ENCODE measurements around the gene TM9SF4.
"Not testable (repeated sequence)": the region's sequence is repeated elsewhere in the genome, so short reads cannot be mapped to it uniquely, and the experiment has no call there.

Gene TM9SF4

DNA sequence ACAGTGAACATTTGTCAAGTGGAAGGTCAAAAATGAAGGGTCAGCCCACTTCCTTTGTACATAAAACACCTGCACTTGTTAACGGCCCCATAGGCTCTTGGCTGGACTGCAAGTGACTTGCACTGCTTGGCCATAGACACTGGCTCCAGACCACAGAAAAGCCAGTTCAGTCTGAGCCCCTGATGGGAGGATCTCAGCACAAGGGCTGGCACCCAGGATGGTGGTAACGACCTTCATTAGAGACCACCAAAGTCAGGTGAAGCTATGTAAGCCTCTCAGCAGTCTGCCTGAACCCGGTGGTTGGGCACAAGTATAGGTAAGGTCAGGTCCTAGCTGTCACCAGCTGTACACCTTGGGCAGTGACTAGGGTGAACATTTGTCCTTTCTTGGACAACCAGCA is 81.9 kb downstream of the TM9SF4 start:
- DNase-seq: peak; percentile 37
- H3K27me3 Mint-ChIP-seq: no peaks in the 10 kb centered on the region
- H3K36me3 Mint-ChIP-seq (ENCODE audit: low read depth): peaks cover 66% of the 10 kb centered on the region
- no peak overlapping the region for H3K4me3 Mint-ChIP-seq
- peaks cover 71% of the 10 kb centered on the region for H3K4me1 Mint-ChIP-seq (ENCODE audit: low read depth)
- no peaks in the 10 kb centered on the region for H3K9me3 Mint-ChIP-seq
- H3K27ac Mint-ChIP-seq: peak overlapping the region; percentile 86

DNA sequence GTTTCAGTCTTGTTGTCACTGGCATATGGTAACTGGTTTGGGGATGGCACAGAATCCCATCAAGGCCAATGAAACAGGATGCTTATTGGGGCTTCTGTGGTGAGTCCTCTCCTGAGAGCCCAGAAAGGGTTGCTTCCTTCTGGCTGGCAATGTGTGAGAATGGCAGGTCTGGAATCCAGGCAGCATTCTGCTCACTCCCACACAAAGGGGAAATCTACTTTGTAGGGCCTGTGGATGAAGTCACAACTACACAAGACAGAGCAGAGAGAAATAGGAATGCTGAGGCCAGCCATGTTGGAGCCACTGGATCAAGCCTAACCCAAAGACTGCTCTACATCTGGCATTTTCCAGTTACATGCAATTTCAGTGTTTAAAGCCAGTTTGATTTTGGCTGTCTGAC is 82.4 kb downstream of the TM9SF4 start:
- no peaks in the 10 kb centered on the region for H3K9me3 Mint-ChIP-seq
- DNase-seq: peak; percentile 35
- H3K27me3 Mint-ChIP-seq: no peaks in the 10 kb centered on the region
- peaks cover 75% of the 10 kb centered on the region for H3K4me1 Mint-ChIP-seq (ENCODE audit: low read depth)
- H3K4me3 Mint-ChIP-seq: no peak overlapping the region
- H3K36me3 Mint-ChIP-seq (ENCODE audit: low read depth): peaks cover 71% of the 10 kb centered on the region
- H3K27ac Mint-ChIP-seq: peak overlapping the region; percentile 86

DNA sequence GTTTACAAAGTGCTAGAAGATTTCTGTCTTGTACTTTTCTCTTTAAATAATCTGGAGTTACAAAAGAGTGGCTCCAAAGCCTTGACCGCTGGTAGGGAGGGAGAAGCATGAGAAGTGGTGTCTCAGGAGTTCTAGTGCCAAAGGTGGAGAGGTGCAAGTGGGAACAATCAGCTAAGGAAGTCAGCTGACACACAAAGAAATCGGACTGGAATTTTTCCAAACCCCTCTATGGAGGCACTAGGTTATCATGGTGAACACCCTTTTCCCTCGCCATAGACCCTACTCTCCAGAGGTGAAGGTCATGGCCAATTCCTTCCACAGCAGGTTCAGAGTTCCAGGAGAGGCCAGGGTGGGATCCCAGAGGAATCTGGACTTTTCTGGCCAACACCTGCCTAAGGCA is 83.2 kb downstream of the TM9SF4 start:
- Mint-ChIP-seq H3K27ac (peak overlapping the region; percentile 86), H3K4me1 (ENCODE audit: low read depth) (peaks cover 83% of the 10 kb centered on the region), H3K4me3 (no peak overlapping the region), H3K9me3 (no peaks in the 10 kb centered on the region), H3K36me3 (ENCODE audit: low read depth) (peaks cover 79% of the 10 kb centered on the region), H3K27me3 (no peaks in the 10 kb centered on the region)
- peak; percentile 18 for DNase-seq

DNA sequence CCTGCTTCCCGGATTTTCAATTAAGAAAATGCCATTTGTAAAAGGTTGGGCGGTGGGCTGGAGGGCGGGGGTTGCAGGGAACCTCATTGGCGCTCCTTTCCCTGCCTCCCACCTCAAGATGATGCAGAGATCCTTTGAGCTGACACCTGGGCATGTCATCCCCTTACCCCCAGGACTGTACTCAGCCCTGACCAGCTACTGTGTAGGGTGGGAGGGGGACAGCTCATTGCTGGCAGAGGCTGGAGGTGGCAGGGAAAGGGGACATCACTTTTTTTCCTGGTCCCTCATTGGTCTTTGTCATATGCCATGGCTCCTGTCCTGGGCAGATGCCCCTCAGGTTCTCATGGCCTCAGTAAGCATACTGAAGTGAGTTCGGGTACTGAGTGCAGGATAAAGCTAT is 83.8 kb downstream of the TM9SF4 start:
- H3K4me3 Mint-ChIP-seq, H3K9me3 Mint-ChIP-seq, H3K27me3 Mint-ChIP-seq: not testable (repeated sequence)
- peaks cover 84% of the 10 kb centered on the region for H3K36me3 Mint-ChIP-seq (ENCODE audit: low read depth)
- peaks cover 86% of the 10 kb centered on the region for H3K4me1 Mint-ChIP-seq (ENCODE audit: low read depth)
- DNase-seq: peak; percentile 30
- H3K27ac Mint-ChIP-seq: peak overlapping the region; percentile 86

DNA sequence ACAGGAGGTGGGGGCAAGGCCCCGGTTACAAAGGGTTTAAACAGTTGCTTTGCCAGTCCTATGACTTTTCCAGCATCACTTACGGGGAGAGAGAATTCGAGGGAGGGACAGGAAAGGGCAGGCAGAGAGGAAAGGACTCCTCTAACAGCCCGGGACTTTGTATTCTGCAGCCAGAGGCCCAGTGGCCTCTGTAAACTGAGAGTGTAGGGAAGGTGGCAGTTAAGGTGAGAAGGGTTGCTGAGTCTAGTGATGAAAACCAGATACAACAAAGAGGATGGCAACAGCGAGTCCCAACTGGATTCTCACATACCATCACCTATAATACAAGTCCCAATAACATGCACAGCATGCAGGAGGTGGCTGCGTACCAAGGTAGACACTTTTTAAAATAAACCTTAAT is 84.5 kb downstream of the TM9SF4 start:
- Mint-ChIP-seq H3K4me1 (ENCODE audit: low read depth) (peaks cover 86% of the 10 kb centered on the region), H3K36me3 (ENCODE audit: low read depth) (peaks cover 88% of the 10 kb centered on the region), H3K27me3 (no peaks in the 10 kb centered on the region), H3K9me3 (no peaks in the 10 kb centered on the region), H3K4me3 (no peak overlapping the region), H3K27ac (peak overlapping the region; percentile 86)
- peak; percentile 16 for DNase-seq

DNA sequence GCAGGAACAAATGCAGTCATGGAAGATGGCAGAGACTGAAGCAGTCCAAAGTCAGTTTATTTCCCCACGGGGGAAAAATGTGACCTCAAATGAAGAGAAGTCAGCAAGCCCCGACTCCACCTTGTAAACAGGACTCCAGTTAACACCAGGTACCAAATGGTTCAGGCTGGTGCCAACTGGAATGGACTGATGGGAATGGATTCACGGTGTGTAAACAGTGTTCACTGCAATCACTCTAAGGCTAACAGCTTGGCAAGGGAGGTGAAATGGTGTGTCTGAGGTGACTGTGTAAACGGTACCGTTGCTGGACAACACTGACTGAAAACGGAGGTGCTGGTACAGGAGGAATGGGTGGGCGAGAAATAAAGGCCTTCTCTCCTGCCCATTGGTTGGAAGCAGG is 86.1 kb downstream of the TM9SF4 start:
- H3K4me3 Mint-ChIP-seq: no peak overlapping the region
- H3K27ac Mint-ChIP-seq: peak overlapping the region; percentile 82
- DNase-seq: no peak
- H3K4me1 Mint-ChIP-seq (ENCODE audit: low read depth): peaks cover 91% of the 10 kb centered on the region
- no peaks in the 10 kb centered on the region for H3K9me3 Mint-ChIP-seq
- H3K36me3 Mint-ChIP-seq (ENCODE audit: low read depth): peaks cover 99% of the 10 kb centered on the region
- H3K27me3 Mint-ChIP-seq: no peaks in the 10 kb centered on the region

DNA sequence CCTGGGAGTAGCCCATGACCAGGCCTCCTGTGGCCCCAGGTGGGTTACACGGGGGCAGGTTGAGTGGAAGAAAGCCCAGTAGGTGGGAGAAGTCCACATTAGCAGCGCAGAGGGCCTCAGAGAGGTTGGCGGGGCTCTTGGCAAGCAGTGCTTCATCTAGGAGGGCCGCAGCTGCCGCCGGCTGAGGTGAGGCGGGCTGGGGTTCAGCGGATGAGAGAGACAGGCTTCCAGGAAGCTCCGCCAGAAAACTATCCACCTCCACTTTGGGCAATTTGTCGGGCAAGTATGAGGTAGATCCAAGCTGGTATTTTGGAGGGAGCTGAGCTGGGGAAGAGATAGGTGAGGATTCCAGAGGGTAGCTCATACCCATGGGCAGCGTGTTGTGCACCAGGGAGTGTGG is 87.1 kb downstream of the TM9SF4 start:
- H3K4me1 Mint-ChIP-seq (ENCODE audit: low read depth): peaks cover 90% of the 10 kb centered on the region
- not testable (repeated sequence) for DNase-seq, H3K27me3 Mint-ChIP-seq, H3K9me3 Mint-ChIP-seq, H3K4me3 Mint-ChIP-seq
- peaks cover 99% of the 10 kb centered on the region for H3K36me3 Mint-ChIP-seq (ENCODE audit: low read depth)
- peak overlapping the region; percentile 82 for H3K27ac Mint-ChIP-seq

DNA sequence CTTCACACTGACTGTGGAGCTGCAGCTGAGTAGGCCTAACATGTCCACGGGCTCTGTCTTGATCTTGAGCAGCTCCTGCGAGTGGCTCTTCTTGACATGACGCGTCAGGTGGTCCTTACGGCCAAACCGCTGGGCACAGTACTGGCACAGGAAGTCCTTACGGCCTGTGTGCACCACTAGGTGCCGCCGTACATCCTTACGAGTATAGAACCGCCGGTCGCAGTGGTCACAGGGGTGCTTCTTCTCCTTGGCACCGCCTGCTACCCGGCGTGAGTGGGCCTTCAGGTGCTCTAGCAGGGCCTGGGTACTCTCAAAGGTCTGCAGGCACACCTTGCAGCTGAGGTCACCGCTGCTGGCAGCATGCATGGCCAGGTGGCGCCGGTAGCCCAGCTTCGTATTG is 87.6 kb downstream of the TM9SF4 start:
- Mint-ChIP-seq H3K36me3 (ENCODE audit: low read depth) (peaks cover 99% of the 10 kb centered on the region), H3K27ac (peak overlapping the region; percentile 22), H3K4me1 (ENCODE audit: low read depth) (peaks cover 90% of the 10 kb centered on the region)

DNA sequence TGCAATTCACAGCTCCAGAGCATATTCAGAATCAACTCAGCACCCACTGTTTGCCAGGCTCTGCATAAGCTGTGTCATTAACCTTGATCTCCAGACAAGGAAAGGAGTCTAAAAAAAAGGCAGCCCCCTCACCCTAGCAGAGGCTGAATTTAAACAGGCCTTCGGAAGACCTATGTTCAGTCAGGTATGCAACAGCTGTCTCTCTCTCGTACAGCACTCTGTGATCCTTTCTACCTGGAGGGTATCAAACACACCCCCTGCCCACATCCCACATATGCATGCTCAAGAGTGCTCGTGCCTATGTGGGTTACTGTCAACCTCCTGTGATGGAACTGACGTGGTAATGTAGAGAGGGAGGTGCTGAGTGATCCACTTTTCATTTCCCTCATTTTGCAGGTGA is 89.5 kb downstream of the TM9SF4 start:
- no peaks in the 10 kb centered on the region for H3K9me3 Mint-ChIP-seq
- no peaks in the 10 kb centered on the region for H3K27me3 Mint-ChIP-seq
- peaks cover 90% of the 10 kb centered on the region for H3K4me1 Mint-ChIP-seq (ENCODE audit: low read depth)
- no peak for DNase-seq
- H3K27ac Mint-ChIP-seq: peak overlapping the region; percentile 96
- H3K4me3 Mint-ChIP-seq: peak overlapping the region; percentile 61
- peaks cover 99% of the 10 kb centered on the region for H3K36me3 Mint-ChIP-seq (ENCODE audit: low read depth)

More for the DNA sequence above, 87.6 kb downstream of the TM9SF4 start:
- not testable (repeated sequence) for DNase-seq, H3K4me3 Mint-ChIP-seq, H3K9me3 Mint-ChIP-seq, H3K27me3 Mint-ChIP-seq

DNA sequence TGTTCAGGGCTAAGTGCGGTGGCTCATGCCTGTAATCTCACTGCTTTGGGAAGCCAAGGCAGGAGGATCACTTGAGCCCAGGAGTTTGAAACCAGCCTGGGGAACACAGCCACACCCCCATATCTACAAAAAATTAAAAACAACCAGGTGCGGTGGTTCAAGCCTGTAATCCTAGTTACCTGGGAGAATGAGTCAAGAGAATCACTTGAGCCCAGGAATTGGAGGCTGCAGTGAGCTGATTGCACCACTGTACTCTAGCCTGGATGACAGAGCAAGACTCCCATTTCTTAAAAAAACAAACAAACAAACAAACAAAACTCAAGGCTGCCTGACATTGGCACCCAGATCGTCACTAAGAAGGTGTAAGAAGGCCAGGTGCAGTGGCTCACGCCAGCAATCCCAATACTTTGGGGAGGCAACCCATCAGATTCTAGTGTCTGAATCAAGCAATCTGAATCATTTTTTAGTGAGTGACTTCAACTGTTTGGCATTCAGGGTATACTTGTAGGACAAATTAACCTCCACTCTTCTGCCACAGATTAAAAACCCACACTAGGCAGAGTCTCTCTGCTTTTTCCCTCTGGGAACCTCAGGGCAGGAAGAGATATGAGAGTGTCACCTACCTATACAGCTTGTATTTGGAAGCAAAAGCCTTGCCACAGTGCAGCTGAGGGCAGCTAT is 91.9 kb downstream of the TM9SF4 start:
- Mint-ChIP-seq H3K36me3 (ENCODE audit: low read depth) (peaks cover 98% of the 10 kb centered on the region), H3K9me3 (no peaks in the 10 kb centered on the region), H3K4me3 (peak overlapping the region; percentile 61), H3K4me1 (ENCODE audit: low read depth) (peaks cover 88% of the 10 kb centered on the region), H3K27ac (peak overlapping the region; percentile 96), H3K27me3 (no peaks in the 10 kb centered on the region)
- no peak for DNase-seq

DNA sequence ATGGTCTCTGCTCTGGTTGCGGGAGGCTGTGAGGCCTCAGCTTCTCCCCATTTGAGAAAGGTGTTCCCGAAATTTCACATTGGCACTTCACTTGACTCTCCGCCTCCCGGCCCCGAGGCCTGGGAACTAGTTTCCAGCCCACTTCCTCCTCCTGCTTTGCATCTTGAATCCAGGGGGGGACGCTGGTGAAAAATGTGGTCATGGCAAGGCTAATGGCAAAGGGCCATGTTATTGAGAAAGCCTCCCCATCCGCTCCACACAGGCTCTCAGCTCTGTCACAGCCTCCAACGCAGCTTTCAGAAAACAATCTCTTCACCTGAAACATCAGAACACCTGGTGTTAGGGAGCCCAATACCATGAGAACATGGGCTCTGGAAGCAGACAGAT is 92.5 kb downstream of the TM9SF4 start:
- H3K4me1 Mint-ChIP-seq (ENCODE audit: low read depth): peaks cover 84% of the 10 kb centered on the region
- no peaks in the 10 kb centered on the region for H3K9me3 Mint-ChIP-seq
- peak overlapping the region; percentile 96 for H3K27ac Mint-ChIP-seq
- H3K4me3 Mint-ChIP-seq: peak overlapping the region; percentile 92
- H3K27me3 Mint-ChIP-seq: no peaks in the 10 kb centered on the region
- no peak for DNase-seq
- H3K36me3 Mint-ChIP-seq (ENCODE audit: low read depth): peaks cover 98% of the 10 kb centered on the region

DNA sequence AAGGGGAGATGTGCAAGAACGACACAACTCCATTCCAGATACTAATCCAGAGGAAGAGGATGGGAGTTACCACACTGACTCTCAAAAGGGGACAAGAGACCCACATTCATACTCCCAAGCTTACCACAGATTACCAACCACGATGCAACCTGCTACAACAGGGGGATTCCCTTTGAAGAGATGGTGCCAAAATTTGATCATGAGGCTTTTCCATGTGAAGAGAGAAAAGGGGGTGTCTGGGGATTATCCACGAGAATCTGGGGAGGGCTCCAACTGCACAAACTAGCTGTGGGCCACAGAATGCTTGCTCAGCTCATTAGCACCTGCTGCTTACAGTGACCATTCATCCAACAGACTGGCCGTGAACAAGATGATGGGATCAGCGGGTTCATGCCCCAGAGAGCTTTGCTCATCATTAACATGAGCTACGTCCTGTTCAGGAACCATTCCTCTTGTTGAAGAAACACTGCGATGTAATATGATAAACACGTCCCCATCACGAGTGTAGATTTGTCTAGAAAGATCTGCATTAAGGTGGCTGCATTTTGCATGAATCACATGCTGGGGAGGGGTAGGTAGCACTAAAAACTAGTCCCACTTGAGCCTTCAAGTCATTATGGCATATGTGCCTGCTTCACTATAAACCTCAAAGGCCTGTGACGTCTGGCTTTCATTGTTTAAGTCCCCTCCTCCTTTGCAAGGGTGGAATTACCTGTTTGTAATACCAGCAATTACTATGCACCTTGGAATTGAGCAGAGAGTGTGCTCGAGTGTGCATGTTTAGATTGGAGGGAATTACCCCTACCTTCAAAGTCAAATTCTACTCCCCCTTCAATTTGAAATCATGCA is 94.1 kb downstream of the TM9SF4 start:
- no peaks in the 10 kb centered on the region for H3K27me3 Mint-ChIP-seq
- DNase-seq: no peak
- peak overlapping the region; percentile 92 for H3K4me3 Mint-ChIP-seq
- H3K36me3 Mint-ChIP-seq (ENCODE audit: low read depth): peaks cover 94% of the 10 kb centered on the region
- no peaks in the 10 kb centered on the region for H3K9me3 Mint-ChIP-seq
- peak overlapping the region; percentile 96 for H3K27ac Mint-ChIP-seq
- H3K4me1 Mint-ChIP-seq (ENCODE audit: low read depth): peaks cover 72% of the 10 kb centered on the region

DNA sequence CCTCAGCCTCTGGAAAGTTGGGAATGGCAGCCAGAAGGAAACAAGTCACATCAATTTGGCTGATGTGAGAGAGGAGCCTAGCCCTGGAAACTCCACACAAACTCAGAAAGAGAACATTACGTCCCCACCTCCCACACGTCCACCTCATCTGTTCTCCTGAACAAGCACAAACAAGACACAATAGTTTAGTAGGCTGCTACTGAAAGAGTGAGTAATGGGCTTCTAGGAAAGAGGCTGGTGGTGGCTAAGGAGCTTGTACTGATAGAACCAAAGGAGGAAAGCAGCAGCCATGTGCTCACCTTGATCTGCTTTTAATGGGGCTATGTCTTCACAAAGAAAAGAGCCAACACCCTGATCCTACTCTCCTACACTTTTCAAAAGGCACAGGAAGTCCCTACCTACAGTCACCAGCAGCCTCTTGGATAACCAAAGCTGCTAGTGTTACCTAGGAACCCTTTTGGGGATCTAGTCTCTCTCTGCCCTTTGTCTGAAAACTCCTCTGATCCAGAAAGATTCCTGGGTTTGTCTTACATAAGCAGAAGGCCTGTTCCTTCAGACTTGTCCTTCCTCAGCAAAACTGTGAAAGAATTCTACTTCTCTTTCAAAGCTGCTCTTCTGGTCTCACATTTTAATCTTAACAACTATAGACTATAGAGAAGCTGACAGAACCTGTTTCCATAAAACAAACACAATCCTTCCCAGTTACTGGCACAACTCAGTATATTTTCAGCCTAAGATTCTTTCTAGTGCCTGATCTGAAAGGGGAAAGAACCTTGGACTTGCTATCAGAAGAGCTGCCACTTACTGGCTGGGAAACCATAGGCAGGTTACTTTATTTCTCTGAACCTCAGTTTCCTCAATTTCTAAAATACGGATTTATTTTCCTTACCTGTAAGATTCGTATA is 94.9 kb downstream of the TM9SF4 start:
- Mint-ChIP-seq H3K4me1 (ENCODE audit: low read depth) (peaks cover 72% of the 10 kb centered on the region), H3K36me3 (ENCODE audit: low read depth) (peaks cover 94% of the 10 kb centered on the region), H3K9me3 (no peaks in the 10 kb centered on the region), H3K27me3 (no peaks in the 10 kb centered on the region), H3K27ac (peak overlapping the region; percentile 96), H3K4me3 (peak overlapping the region; percentile 92)
- peak; percentile 79 for DNase-seq

DNA sequence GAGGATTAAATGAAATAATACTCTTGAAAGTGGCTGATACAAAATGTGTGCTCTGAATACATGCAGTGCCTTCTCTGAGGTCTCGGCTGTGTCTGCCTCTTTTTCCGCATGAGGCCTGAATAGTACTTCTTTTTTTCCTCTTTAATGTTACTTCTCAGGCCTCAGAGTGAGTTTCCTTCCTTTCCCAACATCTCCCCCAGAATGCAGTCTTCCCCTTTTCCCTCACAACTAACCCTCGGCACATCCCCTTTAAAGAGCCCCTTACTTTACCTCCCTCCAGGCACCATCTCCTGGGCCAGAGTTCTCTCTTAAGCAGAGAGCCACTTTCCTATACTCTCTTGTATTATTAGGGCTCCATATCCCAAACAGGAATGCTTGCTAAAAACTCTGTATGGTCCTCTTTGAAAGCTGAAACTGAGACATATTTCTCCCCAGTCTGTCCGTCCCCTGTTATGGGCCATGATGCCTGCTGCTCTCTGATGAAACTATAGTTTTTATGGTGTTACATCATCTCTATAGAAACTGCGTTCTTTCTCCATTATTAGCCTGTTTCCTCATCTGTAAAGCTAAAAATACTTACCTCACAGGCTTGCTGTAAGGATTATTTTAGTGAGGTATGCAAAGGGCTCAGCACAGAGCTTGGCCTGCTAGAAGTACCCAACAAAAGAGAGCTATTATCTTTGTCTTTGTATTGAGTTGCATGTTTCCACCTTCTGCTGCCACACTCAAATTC is 95.8 kb downstream of the TM9SF4 start:
- DNase-seq: no peak
- Mint-ChIP-seq H3K27ac (peak overlapping the region; percentile 96), H3K4me3 (peak overlapping the region; percentile 92), H3K9me3 (no peaks in the 10 kb centered on the region), H3K27me3 (no peaks in the 10 kb centered on the region), H3K36me3 (ENCODE audit: low read depth) (peaks cover 94% of the 10 kb centered on the region), H3K4me1 (ENCODE audit: low read depth) (peaks cover 73% of the 10 kb centered on the region)

All from activated T-cell treated with anti-CD3 and anti-CD28 coated beads, Interleukin-2, amount 50 U/mL, for 24 hours (primary cell).